ENCODE results near the gene APH1B.

The APH1B gene

DNA sequence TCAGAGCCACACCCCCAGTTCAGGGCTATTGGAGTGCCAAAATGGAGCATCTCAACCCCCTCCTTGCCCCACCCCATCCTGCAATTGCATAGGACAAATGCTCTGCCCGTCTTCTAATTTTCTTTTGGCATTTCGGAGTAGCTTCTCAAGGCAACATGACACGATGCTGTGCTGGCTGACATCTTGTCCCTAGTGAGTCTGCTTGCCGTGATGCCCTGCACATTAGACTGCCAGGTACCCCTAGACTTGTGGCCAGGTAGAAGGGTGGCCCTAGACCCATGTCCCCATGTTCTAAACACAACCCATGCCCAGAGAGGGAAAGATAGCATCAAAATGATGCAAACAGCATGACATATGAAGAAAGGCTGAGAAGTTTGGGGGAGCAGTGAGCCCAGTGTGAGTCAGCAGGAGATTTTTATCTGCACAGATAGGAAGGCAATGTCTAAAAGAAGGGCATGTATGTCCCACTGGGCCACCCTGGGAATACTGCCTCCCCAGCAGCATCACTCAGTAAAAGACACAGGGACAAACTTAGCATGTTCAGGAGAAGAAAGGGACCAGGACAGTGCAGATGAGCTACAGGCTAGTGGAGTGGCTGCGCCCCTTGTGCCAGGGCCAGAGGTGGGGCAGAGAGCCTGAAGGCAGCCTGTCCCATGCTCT, 67.5 kb downstream of the APH1B start:
- peaks cover 1% of the 10 kb centered on the region for H3K27me3 ChIP-seq (replicated peaks; ENCODE audit: control insufficient read depth, insufficient read depth, low read length)
- TF ChIP-seq, protein P1, sequence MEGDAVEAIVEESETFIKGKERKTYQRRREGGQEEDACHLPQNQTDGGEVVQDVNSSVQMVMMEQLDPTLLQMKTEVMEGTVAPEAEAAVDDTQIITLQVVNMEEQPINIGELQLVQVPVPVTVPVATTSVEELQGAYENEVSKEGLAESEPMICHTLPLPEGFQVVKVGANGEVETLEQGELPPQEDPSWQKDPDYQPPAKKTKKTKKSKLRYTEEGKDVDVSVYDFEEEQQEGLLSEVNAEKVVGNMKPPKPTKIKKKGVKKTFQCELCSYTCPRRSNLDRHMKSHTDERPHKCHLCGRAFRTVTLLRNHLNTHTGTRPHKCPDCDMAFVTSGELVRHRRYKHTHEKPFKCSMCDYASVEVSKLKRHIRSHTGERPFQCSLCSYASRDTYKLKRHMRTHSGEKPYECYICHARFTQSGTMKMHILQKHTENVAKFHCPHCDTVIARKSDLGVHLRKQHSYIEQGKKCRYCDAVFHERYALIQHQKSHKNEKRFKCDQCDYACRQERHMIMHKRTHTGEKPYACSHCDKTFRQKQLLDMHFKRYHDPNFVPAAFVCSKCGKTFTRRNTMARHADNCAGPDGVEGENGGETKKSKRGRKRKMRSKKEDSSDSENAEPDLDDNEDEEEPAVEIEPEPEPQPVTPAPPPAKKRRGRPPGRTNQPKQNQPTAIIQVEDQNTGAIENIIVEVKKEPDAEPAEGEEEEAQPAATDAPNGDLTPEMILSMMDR (IDR thresholded peaks at IDR 0.05; ENCODE audit: insufficient read depth, low read length, poor library complexity, severe bottlenecking), result no peak
- DNase-seq (ENCODE audit: extremely low read depth, insufficient read length), result no peak
- H3K36me3 ChIP-seq (ENCODE audit: control insufficient read depth, insufficient read depth, low read length), result no peaks in the 10 kb centered on the region
- H3K4me3 ChIP-seq (replicated peaks; ENCODE audit: low read depth, low read length), result no peak overlapping the region

- H3K4me3 ChIP-seq (replicated peaks; ENCODE audit: low read depth, low read length), result no peak overlapping the region
These were observed 68.0 kb downstream of the APH1B start for GRCh38 chr15:63345391-63345752.

DNA sequence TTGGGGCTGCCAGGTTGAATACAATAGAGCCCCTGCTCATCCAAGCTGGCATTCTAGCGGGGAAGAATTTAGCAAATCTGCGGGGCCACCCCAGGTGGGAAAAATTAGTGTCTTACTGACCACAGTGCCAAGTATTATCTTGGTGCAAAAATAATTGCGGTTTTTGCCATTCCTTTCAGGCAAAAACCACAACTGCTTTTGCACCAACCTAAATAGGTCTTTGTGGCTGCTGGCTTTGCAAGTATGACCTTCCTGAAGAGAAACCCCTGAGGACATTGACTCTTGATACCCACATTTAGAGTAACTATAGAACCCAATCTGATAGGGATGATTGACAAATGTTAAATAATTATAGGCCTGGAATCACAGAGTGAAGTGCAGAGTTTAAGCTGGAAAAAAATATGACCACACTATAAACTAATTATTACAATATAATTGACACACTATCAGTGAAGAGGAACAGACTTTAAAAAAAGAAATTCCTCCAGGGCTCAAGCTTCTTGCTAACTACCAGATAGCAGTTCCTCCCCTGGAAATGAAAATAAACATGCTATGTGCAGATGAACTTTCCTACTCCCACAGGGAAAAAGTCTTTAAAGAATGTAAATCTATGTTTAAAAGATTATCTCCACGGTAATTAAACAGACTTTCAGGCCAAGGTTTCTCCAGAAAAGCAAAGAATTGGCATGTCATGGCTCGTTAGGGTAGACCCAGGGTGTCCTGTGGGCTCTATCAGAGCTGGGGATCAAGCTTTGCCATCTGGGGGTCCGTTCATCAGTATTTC, 69.9 kb downstream of the APH1B start:
- Histone ChIP-seq H3K27me3 (replicated peaks; ENCODE audit: control insufficient read depth, insufficient read depth, low read length) (peaks cover 1% of the 10 kb centered on the region), H3K4me3 (replicated peaks; ENCODE audit: low read depth, low read length) (no peak overlapping the region), H3K36me3 (ENCODE audit: control insufficient read depth, insufficient read depth, low read length) (no peaks in the 10 kb centered on the region)
- TF ChIP-seq, protein P1 (IDR thresholded peaks at IDR 0.05; ENCODE audit: insufficient read depth, low read length, poor library complexity, severe bottlenecking), result no peak
- DNase-seq (ENCODE audit: extremely low read depth, insufficient read length), result no peak

More at GRCh38 chr15:63345391-63345752, 68.0 kb downstream of the APH1B start:
- H3K27me3 ChIP-seq (replicated peaks; ENCODE audit: control insufficient read depth, insufficient read depth, low read length), result peaks cover 1% of the 10 kb centered on the region
- no peak for DNase-seq (ENCODE audit: extremely low read depth, insufficient read length)
- TF ChIP-seq, protein P1 (IDR thresholded peaks at IDR 0.05; ENCODE audit: insufficient read depth, low read length, poor library complexity, severe bottlenecking), result no peak
- no peaks in the 10 kb centered on the region for H3K36me3 ChIP-seq (ENCODE audit: control insufficient read depth, insufficient read depth, low read length)

GRCh38 chr15:63348392-63348791, 71.0 kb downstream of the APH1B start:
- Histone ChIP-seq H3K4me3 (replicated peaks; ENCODE audit: low read depth, low read length) (no peak overlapping the region), H3K36me3 (ENCODE audit: control insufficient read depth, insufficient read depth, low read length) (no peaks in the 10 kb centered on the region), H3K27me3 (replicated peaks; ENCODE audit: control insufficient read depth, insufficient read depth, low read length) (peaks cover 1% of the 10 kb centered on the region)
- DNase-seq (ENCODE audit: extremely low read depth, insufficient read length), result no peak
- TF ChIP-seq, protein P1 (IDR thresholded peaks at IDR 0.05; ENCODE audit: insufficient read depth, low read length, poor library complexity, severe bottlenecking), result no peak

DNA sequence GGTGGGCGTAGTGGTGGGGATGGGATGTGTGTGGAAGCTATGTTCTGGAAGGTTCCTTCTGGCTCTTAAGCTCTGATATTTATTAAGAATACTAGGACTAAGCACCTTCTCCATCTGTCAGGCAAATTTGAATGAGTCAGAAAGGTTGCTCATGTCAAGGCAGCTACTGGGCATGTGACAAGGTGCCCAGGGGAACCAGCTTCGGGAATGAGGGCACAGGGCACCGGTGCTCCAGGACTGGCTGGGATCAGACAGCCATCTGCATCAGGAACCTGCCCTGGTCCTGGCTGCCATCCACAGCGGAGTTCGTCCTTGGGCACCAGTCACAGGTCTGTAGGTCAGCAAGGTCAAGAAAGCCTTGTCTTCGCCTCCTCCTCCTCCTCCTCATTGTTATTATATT, 71.8 kb downstream of the APH1B start:
- H3K36me3 ChIP-seq (ENCODE audit: control insufficient read depth, insufficient read depth, low read length), result no peaks in the 10 kb centered on the region
- DNase-seq (ENCODE audit: extremely low read depth, insufficient read length), result no peak
- TF ChIP-seq, protein P1 (IDR thresholded peaks at IDR 0.05; ENCODE audit: insufficient read depth, low read length, poor library complexity, severe bottlenecking), result no peak

More for the DNA sequence above, 71.8 kb downstream of the APH1B start:
- Histone ChIP-seq H3K4me3 (replicated peaks; ENCODE audit: low read depth, low read length) (no peak overlapping the region), H3K27me3 (replicated peaks; ENCODE audit: control insufficient read depth, insufficient read depth, low read length) (peaks cover 1% of the 10 kb centered on the region; the same call in 1 of the 2 replicates)

Measured in GM06990 (cell line).